ENCODE measurements around the gene MAGEA10.
"Not testable (repeated sequence)": the region's sequence is repeated elsewhere in the genome, so short reads cannot be mapped to it uniquely, and the experiment has no call there.

The MAGEA10 gene

DNA sequence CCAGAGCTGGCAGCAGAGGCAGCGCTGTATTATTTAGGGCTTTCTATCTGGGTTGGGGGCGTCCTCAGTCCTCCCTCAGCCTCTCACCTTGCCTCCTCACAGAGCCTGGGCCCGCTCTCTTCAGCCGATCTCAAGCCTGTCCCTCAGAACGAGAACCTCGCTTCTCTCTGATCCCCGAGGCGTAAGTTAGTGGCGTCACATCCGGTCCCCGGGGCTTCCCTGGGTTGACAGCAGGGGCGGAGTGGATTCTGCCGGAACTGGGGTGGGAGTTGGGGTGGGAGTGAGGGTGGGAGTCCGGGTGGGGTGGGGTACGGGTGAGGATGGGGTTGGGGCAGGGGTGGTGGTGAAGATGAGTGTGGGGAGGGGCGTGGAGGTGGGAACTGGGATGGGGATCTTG, at the start of gene MAGEA10:
Gene MAGEA10 (minus strand): TSS at position 190 of the 397 bp plus-strand sequence. CDS start 2,957 bp downstream, outside the sequence.
- no peak for DNase-seq

DNA sequence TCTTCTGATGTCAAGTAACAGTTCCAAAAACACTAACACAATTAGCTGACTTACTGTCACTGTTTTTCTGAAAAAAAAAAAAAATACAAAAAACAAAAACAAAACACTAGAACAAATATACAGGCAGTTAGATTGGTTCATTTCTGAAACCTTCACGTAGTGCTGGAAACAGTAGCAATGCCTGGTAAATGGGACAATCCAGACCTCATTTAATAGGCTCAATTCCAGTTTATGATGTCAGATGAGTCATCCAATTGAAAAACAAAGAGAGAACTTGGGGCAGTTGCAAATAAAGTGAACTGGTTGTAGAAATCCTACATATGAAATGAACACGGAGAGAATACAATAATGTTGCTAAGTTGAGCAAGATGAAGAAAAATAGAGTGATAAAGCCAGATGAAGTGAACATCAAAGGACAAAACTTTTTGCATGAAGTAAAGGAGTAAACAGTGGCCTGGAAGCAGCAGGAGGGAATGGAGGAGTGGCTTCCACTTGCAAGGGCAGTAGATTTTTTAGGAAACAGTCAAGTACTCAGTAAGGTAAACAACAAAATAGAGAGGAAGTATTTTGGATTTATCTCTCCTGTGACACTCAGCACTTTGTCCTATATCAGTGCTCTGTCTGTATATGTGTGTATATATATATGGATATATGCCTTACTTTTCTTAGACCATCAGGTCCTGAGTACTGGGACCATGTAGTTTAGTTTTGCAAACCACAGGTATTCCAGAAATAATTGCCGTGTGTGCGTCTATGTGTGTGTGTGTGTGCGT, 39.3 kb upstream of the MAGEA10 start:
- DNase-seq: no peak

- DNase-seq: no peak
Measured at GRCh38 chrX:152177052-152177451, 38.7 kb upstream of the MAGEA10 start.

DNA sequence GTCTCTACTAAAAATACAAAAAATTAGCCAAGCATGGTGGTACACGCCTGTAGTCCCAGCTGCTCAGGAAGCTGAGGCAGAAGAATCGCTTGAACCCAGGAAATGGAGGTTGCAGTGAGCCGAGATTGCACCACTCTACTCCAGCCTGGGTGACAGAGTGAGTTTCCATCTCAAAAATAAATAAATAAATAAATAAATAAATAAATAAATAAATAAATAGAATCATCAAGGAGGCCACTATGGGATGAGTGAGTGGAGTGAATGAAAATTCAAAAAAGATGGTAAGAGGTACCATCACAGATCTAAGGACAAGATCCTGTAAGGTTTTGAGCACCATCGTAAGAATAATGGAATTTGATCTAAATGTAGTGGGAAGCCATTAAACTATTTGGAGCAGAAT, 37.5 kb upstream of the MAGEA10 start:
- not testable (repeated sequence) for DNase-seq

GRCh38 chrX:152173923-152174322, 35.5 kb upstream of the MAGEA10 start:
- not testable (repeated sequence) for DNase-seq

DNA sequence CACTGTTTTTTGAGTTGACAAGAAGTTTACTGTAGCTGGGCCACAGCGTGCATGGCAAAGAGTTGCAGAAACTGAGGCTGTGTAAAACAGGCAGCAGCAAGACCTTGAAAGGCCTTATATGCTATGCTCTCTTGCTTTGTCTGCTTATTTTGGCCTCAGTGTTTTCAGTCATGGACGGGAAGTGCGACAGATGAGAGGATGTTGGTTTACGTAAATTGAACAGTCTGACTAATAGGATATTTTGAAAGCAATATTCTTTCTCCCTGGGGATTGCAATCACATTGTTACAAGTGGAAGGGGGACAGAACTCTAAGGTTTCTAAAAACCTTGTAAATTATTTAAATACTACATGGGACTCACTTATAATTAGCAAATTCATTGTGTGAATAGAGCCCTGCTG, 32.2 kb upstream of the MAGEA10 start:
- no peak for DNase-seq

DNA sequence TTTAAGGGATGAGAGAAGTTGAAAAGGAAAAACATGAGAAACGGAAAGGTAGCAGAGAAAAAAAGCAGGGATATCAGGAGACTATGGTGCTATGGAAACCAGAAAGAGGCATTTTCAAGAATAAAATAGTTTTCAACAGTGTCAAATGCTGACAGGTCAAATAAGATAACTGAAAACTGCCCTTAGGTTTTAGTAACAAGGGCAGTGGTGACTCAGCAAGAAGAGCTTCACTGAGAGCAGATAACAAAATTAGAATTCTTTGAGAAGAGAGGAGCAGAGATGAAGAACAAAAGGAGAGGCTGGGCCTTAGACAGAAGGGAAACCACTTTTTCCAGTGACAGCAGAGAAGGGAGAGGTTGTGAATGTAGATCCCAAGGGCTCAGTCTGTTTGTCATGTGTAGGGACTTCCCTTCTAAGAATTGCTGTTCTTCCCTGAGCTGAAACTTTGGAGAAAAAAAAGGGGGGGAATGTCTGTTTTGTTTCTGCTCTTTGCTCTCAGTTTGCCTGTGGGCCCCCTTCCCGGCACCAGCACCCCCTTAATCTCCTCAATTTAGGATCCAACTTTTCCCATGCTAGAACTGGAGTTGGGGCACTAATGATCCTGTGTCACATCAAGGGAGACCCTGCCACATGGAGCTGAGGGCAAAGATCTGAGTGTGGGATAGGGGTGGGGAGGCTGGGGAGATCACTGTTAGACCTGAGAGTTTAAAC, 26.8 kb upstream of the MAGEA10 start:
- DNase-seq: no peak

DNA sequence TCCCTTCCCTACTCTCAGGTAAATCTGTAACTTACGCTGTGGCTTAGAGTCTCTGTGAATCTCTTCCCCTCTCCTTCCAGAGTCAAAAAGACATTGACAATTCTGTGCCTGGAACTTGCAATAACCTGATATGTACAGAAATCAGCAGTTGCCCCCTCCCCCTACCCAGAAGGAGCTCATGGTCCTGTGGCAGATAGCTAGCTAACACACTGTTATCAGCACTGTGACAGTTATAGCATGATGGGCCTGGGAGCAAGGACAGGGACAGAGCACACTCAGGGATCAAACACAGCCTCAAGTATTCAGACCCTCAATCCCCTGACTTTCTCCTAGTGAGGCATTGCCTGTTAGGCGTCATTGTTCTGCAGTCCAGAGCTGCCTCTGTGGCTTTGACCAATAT, 18.7 kb upstream of the MAGEA10 start:
- no peak for DNase-seq

DNA sequence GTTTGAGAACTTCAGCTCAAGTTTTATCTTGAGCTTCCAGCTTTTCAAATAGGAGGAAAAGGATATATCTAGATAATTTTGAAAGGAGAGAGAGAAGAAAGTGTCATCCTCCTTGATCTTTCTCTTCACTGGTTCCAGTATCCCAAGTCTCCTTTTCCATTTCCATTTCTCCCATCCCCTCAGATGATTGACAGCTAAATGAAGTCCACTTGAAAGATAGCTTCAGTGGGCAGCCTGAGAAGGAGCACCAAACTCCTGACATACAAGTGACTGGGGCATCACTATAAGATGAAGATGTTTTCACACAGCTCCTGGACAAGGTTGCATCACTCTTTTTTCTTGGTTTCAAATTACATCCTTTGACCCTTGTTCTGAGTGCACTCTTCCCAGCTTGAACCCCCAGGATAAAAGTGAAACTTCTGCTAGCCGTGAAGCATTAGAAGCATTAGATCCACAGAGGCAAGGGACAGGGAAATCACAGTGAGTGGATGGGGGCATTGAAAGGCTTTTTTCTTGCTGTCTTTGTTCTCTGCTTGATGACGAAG, 17.5 kb upstream of the MAGEA10 start:
- DNase-seq: no peak

DNA sequence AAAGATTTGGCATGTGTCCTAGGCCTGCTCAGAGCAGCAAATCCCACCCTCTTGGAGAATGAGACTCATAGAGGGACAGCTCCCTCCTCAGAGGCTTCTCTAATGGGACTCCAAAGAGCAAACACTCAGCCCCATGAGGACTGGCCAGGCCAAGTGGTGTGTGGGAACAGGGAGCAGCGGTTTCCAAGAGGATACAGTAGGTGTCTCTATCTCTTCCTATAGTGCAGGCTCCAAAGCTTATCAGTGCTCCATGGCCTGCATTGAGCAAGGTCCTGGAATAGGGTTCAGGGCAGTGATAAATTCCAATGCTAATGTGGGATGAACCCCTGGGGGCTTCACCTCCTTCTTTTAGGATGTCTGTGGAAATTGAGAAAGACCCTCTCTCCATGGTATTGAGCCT, 15.7 kb upstream of the MAGEA10 start:
- DNase-seq: no peak

- DNase-seq: no peak
Measured at GRCh38 chrX:152151256-152151655, 12.9 kb upstream of the MAGEA10 start.

DNA sequence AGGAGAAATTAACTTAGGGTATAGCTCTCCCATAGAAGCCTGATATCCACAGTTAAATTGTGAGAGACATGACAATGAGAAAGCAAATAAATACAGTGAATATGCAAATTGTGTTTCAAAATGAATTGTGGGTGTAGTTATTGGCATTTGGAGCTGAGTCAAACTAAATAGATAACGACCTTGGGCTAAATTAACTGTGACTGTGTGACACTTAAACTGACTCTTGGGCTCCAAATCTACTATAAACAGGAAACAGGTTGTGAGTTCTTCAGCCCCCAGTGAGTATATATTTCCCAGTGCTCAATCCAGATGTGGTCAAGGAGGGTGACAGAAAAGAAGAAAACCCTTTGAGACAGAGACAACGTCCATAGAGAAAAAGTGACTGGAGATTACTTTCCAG, 11.3 kb upstream of the MAGEA10 start:
- no peak for DNase-seq

DNA sequence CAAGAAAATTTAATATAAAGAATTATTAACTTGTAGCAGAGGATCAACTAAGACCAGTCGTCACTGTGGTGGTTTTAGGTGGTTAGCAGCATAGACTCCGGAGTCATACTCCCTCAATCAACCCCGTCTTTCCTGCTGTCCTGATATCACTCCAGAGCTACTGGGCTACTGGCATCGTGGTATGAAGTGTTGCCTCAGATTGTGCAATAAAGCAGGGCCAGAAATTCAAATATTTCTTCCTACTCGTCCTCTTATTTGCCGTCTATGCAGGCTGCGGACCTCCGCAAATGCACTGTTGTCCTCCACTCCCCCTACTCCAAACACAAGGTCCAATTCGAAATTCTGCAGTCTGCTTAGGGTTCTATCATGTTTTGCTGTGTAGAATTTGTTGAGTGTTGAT, 1.2 kb upstream of the MAGEA10 start:
- no peak for DNase-seq

DNA sequence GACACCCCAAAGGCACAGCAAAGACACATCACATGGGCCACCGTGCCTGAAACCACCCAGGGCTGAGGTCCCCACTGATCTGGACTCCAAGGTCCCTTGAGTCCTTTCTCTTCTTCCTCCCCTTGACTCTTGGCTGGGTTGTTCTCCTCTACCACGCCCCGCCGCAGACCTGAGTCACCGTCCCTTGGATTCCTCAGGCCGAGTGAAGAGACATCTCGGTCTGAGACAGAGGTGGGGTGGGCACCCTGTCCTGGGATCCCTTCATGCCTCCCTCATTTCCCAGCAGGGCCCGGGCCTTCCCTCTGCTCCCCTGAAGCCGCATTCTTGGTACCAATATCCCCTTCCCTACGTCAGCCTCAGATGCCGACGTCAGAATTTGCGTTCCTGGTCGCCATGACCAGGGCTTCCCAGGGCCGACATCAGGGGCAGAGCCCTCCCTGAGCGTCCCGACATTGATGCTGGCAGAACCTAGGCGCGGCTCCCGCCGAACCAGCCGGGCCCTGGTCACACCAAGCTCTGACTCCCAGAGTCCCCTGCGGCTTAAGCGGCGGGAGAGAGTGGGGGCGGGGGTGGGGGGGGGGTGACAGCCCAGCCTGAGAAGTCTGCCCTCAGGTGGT, 498 bp downstream of the MAGEA10 start:
- DNase-seq: no peak

GRCh38 chrX:152136312-152136711, 2.1 kb downstream of the MAGEA10 start:
- no peak for DNase-seq

DNA sequence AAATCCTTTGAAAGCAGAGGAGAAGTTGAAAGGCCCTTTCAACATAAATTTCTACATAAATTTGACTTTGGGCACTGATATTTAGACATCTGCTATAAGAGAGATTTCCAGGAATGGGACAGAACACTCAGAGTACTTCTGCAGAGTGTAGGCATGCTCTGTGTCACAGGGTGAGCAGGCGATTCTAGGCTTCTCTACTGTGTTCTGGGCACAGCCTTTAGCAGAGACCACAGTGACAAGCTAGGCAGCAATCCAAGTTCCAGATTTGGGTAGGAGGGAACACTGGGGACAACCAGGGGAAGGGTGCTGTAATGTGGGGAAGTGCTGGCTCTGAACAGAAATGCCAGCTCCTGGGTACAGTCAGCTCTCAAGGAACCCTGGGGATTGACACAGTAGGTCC, 6.9 kb downstream of the MAGEA10 start:
- DNase-seq: no peak

DNA sequence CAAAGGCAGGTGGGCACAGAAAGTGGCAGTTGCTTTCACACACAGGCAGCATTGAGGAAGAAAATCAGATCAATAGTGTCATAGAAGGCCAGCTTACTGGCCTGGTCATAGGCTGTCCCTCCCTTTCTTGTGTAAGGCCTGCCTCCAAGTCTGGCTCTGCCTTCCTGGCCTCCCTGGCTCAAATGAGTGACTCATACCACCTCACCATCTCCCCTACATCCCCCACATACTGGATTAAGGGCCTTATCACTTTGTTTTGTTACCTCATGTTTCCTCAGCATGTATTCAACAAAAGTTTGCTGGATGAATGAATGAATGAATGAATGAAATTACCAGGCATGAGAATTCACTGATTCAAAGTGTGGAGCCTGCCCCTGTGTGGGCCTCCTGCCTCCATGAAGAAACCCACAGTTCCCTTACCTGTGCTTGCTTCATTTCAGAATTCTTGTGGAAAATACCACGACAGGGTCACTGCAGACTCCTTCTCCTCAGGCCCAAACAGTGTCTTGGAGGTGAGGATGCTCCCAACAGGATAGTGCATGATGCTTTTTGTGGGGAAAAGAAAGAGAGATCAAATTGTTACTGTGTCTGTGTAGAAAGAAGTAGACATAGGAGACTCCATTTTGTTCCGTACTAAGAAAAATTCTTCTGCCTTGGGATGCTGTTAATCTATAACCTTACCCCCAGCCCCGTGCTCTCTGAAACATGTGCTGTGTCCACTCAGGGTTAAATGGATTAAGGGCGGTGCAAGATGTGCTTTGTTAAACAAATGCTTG, 9.1 kb downstream of the MAGEA10 start:
- DNase-seq: not testable (repeated sequence)

DNA sequence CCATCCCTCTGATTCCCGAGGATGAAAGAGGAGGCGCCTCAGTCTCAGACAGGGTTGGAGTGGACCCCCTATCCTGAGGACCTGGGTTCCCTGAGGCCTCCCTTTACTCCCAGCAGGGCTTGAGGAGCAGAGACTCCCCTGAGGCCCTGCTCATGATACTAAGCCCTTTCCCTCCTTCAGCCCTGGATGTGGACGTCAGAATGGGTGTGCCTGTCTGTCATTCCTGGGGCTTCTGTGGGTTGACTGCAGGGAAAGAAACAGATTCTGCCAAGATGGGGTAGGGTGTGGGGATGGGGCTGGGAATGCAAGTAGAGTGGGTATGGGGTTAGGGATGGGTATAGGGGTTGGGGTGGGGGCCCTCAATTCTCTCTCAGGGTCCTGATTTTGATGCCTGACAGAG, 21.1 kb downstream of the MAGEA10 start:
- DNase-seq: no peak

DNA sequence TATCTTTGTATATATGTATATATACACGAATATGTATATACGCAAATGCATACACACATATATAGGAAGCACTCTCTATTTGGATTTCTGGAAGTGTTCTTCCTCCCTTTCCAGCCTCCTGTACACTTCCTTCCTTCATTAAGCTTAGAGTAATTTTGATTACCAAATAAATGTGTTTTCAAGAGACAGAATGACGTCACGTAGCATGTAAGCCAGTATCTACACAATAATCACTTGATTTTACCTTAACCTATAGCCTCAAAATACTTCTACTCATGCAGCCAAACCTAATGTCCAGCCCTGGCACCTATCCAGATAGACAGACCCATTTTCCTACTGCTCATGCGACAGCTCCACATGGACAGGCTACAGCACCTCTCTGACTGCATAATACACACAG, 29.9 kb downstream of the MAGEA10 start:
- DNase-seq: no peak

- no peak for DNase-seq
Measured at GRCh38 chrX:152103866-152104265, 34.5 kb downstream of the MAGEA10 start.

- no peak for DNase-seq
Measured at GRCh38 chrX:152086141-152086540, 52.2 kb downstream of the MAGEA10 start.

Data from HCEC 1CT (cell line).